NCI-H345 (cell line): Measurements from ENCODE around the gene BRPF3.
"Not testable (repeated sequence)": the region's sequence is repeated elsewhere in the genome, so short reads cannot be mapped to it uniquely, and the experiment has no call there.

ENCODE experiments used
- DNase-seq: peaks from one replicate; lab custom pipeline; 2025; lab: John Stamatoyannopoulos, UW

The BRPF3 gene

DNA sequence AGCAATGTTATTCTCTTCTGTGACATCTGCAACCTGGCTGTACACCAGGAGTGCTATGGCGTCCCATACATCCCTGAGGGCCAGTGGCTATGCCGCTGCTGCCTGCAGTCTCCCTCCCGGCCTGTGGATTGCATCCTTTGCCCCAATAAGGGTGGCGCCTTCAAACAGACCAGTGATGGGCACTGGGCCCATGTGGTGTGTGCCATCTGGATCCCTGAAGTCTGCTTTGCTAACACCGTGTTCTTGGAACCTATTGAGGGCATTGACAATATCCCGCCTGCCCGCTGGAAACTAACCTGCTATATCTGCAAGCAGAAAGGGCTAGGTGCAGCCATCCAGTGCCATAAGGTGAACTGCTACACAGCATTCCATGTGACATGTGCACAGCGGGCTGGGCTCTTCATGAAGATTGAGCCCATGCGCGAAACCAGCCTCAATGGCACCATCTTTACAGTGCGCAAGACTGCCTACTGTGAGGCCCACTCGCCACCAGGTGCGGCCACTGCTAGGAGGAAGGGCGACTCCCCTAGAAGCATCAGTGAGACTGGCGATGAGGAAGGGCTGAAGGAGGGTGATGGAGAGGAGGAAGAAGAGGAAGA is 4.6 kb downstream of the BRPF3 start:
- DNase-seq, result no peak

DNA sequence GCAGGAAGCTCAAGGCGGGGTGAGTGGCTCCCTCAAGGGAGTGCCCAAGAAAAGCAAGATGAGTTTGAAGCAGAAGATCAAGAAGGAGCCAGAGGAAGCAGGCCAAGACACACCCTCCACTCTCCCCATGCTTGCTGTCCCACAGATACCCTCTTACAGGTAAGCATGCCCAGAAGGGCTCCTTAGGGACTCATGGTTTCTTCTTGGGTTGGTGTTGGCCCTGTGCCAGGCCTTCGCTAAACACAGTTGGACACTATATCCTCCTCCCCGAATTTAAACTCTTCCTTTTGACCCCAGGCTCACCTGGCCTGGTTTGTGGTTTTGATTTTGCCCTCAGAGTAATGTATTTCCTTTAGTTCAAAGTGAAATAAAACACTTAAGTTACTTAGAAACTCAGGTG is 5.1 kb downstream of the BRPF3 start:
- DNase-seq, result no peak

DNA sequence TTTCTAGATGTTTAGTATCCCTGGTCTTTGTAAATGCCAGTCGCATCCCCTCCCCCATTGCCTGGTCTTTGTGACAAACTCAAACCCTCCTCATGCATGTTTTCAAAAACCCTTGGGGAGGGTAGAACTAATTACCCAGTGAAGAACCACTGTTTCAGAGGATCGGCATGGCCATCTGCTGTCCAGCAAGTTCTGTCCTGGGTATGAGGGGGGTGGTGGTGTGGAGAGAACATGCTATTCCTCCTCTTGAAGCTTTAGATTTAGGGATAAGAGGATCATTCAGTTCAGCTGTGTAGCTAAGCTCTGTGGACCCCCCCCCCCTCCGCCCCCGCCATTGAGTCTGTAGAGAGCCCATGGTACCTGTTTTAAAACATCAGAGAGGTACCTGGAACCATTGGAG is 5.6 kb downstream of the BRPF3 start:
- no peak for DNase-seq

DNA sequence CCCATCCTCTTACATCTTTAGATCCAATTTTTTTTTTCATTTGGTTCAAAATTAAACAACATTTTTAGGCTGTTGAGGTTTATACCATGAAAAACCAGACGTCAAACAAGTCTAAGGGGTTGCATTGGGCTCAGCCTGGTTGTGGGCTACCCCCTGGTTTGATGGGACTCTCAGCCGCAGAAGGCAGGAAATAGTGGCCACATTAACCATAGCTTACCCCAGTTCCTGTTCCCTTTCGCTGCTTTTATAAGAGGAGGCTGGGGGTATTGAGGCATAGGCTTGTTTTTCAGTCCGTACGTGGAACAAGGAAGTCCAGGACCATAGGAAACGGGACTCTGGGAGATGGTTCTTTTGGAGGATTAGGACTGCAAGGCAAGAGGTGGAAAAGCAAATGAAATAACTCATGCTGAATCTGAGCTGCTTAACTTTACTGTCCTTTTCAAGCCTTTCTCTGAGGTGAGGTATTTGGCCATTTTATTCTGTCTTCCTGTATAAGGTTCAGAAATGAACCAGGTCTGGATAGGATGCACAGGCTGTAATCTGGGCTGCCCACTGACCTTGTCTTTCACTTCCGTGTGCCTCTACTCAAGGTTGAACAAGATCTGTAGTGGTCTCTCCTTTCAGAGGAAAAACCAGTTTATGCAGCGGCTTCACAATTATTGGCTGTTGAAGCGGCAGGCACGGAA is 7.7 kb downstream of the BRPF3 start:
- DNase-seq, result no peak

DNA sequence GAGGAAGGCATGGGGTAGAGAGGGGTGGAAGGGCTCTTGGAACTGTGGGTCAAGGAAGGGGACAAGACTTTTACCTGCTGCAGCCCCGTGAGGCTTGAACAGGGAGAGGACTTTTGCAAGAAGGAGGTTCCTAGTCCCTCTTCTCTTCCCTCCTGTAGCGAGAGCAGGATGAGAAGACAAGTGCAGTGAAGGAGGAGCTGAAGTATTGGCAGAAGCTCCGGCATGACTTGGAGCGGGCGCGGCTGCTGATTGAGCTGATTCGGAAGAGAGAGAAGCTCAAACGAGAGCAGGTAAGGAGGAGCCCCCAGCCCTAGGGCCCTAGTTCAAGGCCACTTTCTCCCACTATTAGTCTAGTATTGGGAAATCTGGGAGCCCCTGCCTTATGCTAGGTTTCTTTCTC is 10.6 kb downstream of the BRPF3 start:
- no peak for DNase-seq

DNA sequence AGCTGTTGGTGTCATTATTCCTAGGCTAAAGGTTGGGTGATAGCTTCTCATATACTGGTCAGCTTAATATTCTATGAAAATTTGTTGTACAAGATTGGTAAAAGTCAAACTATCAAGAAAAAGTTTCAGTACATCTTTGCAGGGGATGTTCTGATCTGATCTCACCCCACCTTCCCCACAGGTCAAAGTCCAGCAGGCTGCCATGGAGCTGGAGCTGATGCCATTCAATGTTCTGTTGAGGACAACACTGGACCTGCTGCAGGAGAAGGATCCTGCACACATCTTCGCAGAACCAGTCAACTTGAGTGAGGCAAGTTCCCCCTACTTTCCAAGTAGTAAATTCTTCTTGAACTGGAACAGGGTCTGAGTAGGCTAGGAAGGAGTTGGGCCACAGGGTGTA is 13.1 kb downstream of the BRPF3 start:
- DNase-seq, result no peak

DNA sequence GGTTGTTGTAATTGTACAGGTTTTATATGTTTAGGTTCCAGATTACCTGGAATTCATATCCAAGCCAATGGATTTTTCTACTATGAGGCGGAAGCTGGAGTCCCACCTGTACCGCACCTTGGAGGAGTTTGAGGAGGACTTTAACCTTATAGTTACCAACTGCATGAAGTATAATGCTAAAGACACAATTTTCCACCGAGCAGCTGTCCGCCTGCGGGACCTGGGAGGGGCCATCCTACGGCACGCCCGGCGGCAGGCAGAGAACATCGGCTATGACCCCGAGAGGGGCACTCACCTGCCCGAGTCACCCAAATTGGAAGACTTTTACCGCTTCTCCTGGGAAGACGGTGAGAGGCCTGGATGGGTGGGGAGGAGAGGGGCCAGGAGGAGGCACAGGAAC is 13.6 kb downstream of the BRPF3 start:
- no peak for DNase-seq

DNA sequence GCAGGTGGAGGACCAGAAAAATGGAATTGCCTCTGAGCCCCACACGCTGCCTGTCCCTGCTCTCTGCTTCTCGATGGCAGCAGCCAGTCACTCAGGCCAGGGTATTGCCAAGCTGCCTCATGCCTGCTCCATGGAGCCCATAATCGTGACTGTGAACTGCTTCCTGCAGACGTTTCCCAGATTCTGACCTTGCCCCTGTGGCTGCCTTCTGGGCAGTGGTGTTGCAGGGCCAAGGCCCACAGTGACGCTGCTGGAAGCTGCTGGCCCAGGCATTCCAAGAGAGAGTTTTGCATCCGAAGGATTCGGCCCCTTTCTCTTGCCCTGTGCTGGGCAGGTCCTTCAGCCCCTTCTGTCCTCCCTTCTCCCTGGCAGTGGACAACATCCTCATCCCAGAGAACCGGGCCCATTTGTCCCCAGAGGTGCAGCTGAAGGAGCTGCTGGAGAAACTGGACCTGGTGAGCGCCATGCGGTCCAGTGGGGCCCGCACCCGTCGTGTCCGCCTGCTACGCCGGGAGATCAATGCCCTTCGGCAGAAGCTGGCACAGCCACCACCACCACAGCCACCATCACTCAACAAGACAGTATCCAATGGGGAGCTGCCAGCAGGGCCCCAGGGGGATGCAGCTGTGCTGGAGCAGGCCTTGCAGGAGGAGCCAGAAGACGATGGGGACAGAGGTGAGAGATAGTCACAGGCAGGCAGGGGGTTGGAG is 14.5 kb downstream of the BRPF3 start:
- no peak for DNase-seq

DNA sequence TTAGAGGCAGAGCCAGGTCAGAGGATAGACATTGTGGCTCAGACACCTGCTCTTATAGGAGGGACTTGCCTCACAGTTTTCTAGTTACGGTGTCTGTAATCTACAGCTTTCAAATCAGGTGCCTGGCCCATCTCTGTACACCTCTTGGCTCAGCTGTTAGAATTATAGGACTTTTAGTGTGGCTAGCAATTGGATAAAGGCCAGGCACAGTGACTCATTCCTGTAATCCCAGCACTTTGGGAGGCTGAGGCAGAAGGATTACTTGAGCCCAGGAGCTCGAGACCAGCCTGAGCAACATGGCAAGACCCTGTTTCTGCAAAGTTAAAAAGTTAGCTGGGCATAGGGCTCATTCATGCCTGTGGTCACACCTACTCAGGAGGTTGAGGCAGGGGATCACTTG is 20.0 kb downstream of the BRPF3 start:
- no peak for DNase-seq

DNA sequence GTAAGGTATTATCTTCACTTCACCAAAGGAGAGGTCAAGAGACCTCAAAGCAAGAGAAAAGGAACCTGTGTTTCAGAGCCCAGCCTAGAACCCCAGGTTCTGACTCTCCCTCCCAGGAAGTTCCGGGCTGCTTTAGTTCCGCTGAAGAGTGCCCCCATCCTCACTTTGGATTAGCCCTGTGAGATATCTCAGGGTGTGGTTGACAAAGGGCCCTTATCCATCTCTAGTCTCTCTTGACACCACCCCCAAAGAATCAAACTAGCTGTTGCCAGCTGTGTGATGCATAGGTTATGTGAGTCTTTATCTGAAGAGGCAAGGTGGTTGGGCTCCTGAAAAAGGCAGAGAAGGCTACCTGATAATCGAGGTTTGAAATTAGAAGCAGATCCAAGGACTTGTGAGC is 20.6 kb downstream of the BRPF3 start:
- DNase-seq, result no peak

DNA sequence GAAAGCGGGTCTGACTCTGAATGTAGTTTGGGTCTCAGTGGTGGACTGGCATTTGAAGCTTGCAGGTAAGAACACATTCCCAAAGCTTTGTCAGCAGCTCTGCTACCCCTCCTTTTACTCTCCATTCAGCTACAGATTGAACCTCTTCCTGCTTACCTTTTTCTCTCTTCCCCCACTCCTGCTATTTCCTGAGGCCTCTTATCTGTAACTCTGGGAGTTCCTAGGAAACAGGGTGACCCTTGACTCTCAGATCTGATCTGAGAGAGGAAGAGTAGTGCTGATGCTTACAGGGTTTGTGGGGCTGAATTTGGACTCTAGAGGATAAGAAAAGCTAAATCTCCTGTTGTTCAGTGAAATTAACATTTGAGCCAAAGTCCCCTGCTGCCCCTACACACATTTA is 21.4 kb downstream of the BRPF3 start:
- DNase-seq, result no peak

DNA sequence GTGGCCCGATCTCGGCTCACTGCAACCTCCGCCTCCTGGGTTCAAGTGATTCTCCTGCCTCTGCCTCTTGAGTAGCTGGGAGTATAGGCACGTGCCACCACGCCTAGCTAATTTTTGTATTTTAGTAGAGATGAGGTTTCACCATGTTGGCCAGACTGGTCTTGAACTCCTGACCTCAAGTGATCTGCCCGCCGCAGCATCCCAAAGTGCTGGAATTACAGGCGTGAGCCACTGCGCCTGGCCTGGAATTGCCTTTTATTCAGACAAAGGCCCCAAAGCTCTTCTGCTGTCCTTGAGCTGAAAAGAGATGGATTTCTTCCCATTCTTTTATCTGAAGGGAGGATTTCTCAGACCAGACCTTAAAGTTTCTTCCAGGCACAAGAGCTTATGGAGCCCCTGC is 22.0 kb downstream of the BRPF3 start:
- DNase-seq, result not testable (repeated sequence)

DNA sequence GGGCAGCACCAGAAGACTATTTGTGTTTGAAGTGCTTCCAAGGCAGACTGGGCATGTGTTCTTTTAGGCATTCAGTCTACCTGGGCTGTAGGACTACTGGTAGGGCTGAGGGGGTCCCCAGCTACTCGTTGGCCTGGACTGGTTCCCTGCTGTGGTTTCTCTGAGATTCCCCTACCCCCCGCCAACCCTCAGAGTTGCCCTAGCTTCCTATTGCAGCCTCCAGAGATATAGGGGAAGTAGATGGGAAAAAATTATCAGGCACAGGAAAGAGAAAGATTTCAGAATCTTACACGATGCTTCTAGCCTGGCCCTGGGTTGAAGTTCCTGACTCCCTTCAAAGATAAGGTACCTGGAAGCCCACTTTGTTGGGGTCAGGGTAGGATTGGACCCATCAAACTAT is 22.5 kb downstream of the BRPF3 start:
- no peak for DNase-seq

DNA sequence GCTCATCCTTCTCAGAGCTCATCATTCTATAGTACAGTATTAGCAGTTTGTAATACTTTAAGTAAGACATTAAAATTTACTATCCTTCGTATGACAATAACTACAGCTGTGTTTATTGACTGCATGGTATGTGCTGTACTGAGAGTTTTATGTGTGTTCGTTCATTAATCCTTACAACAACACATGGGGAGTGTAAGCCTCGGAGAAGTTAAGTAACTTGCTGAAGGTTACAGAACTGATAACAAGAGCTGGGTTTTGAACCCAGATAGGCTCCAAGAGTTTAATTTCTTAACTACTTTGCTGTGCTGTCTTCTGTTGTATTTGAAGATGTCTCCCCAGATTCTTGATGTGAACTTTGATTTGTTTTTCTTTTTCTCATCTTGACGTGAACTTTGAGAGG is 23.7 kb downstream of the BRPF3 start:
- DNase-seq, result no peak

DNA sequence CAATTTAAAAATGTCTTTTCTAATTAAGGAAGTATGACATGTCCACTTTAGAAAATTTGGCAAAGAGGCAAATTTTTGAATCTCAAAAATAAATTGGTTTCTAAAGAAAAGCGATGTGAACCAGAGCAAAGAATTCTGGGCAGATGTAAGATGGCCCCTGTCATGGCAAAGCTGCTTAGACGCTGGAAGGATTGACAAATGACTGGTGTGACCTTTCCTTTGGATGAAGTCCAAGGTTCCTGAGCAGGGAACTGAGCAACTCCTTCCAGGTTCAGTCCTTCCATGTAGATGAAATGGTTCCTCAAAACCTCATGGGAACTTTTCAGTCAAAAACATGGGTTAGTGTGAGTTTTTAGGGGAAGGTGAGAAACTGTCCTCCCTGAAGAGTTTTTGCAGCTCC is 25.1 kb downstream of the BRPF3 start:
- DNase-seq, result no peak

DNA sequence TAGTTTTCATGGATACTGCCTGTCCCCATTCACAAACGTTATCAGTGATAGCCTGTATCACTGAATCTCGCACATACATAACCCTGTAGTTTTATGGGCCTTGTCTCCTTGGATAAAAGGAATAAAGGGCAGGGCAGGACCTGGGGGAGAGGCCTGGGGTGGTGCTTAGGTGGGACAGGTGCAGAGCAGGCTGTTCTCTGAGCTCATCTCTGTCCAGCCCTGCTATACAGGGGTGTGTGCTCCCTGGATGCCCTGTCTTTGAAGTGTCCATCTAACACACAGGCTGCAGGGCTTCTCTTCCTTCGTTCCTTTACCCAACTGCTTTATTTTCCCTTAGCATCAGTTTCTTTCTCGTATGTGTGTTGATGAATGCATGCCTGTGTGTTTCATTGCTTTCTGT is 26.4 kb downstream of the BRPF3 start:
- DNase-seq, result no peak

DNA sequence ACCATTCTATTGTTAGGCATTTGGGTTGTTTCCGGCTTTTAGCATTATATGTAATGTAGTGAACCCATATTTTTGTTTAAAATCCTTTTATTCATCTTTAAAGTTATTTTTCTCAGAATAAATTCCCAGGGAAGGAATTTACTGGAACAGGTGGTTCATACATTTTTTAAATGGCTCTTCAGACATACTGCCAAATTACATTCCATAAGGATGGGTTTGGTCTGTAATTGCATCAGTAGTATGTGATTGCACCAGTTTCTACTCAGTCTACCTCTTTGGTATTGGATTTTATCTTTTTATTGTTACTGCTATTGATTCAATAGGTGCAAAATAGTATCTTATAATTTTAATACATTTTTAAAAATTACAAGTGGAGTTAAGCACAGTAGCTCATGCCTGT is 27.2 kb downstream of the BRPF3 start:
- DNase-seq, result no peak

DNA sequence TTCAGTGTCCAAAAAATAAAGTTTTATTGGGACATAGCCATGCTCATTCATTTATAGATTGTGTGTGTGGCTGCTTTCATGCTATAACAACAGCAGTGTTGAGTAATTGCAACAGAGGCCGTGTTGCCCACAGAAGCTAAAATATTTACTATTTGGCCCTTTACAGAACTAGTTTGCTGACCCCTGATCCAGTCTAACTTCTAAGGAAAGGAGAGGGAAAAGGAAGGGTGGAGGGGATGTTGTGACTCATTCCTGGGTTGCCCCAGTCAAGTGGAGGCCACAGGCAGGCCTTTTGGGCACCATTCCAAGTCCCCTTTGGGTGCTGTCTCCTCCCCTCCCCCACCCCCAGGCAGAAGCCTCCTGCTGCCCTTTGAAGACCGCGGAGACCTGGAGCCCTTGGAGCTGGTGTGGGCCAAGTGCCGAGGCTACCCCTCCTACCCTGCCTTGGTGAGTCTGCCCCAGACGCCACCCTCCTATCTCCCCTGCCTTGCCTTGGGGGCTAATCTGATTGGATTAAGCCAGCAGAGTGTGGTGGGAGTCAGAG is 28.4 kb downstream of the BRPF3 start:
- no peak for DNase-seq

DNA sequence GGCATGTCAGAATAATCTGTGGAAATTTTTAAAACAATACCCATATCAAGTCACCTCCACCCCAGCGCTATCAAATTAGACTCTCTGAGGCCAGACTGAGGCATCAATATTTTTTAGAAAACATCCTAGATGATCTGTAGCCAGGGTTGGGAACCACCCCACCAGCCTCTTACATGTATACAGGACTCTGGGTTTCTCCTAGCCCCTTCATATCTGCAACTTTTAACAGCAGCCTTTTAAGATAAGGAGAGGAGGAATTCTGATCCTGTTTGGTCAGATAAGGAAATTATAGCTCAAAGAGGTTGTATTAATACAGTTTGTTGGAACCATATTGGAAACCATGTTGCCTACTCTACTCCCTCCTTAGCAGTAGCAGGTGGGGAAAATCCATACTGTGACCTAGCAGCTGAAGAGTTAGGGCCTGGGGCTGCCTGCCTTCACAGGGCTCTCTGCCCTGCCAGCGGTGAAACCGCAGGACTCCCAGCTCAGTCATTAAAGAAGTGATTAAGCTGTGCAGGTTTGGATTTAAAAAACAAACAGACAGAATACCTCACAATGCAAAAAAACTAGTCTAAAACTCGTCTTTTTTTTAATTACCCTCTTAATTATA is 30.0 kb downstream of the BRPF3 start:
- no peak for DNase-seq

DNA sequence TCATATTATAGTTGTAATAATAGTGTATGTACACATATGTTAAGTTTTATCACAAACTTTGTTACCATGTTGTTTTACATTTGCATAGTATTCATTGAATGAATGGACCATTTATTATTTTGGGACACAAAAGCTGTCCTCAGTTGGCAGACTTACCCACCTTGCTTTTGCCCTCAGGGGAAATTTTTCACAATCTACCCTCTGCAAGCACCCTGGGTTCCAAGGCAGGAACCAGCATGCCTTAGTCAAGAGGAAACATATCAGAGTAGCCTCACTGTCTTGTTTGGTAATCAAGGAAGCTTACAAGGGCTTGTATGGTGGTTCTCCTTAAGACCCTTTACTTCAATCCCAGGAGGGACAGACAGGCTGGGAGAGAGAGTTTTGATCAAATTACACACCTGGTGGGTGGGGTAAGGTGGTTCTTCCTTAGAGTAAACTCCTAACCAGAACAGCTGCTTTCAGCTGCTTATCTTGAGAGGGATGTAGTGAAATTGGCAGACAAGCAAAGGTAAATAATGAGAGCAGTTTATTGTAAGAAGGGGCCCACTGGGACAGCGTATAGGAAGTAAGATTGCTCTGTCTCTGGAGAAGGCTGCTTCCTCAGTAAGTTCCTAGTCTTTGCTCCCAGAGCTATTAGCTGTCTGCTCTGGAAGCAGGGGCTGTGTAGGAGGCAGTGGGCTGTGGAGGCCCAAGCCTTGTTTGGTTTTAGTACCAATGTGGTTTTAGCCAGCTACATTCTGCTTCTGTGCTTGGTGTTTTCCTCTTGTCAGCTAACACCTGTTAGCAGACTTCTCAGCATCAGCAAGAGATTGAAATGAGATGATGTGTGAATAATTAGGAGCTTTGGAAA is 31.1 kb downstream of the BRPF3 start:
- DNase-seq, result peak; percentile 18

DNA sequence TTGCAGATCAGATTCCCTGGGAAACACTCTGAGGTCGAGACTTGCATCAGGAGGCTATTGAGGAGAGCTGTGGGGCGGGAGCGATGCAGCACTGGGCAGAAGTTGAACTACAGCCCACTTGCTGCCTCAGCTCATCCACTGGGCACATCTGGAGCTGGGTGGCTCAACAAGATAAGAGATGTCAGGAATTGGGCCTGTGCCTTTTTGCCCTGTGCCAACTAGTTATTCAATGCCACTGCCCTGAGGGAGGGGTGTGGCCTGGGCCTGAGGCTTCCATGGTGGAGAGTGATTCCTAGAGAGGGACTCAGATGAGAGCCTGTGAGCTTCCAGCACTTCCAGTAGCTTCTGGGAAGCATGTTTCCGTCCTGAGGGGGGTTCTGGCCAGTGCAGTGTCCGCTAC is 32.7 kb downstream of the BRPF3 start:
- DNase-seq, result no peak

DNA sequence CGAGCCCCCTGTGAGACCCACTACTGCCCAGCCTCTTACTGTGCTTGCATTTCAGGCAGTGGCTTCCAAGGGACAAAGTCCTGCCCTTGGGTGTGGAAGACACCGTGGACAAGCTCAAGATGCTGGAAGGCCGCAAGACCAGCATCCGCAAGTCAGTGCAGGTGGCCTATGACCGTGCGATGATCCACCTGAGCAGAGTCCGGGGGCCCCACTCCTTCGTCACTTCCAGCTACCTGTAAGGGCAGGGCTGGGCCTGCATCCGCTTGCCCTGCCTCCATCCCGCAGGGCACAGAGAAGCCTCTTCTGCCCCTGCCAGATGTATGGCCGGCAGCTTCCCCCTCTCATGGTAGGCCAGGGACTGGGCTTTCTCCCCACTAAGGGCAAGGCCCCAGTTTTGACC is 33.8 kb downstream of the BRPF3 start:
- DNase-seq, result no peak
